ENCODE data around the gene HNRNPDL. TPM values are rescaled to one million over a fixed set of nuclear protein-coding genes. Genes with fewer than 3 reads are reported as not detected.

Gene HNRNPDL
- total and polyA plus RNA-seq, 2 of the 13 experiments (the other 11 are each of a cell fraction or from before 2014, with no cell fraction given) = 167 to 414 TPM

GRCh38 chr4:82403725-82404124 is 26.5 kb downstream of the HNRNPDL start (continued):
- no peak for TF ChIP-seq GATAD2A (CRISPR knock-in tag; IDR thresholded peaks at IDR 0.05)
- TF ChIP-seq, protein P1, sequence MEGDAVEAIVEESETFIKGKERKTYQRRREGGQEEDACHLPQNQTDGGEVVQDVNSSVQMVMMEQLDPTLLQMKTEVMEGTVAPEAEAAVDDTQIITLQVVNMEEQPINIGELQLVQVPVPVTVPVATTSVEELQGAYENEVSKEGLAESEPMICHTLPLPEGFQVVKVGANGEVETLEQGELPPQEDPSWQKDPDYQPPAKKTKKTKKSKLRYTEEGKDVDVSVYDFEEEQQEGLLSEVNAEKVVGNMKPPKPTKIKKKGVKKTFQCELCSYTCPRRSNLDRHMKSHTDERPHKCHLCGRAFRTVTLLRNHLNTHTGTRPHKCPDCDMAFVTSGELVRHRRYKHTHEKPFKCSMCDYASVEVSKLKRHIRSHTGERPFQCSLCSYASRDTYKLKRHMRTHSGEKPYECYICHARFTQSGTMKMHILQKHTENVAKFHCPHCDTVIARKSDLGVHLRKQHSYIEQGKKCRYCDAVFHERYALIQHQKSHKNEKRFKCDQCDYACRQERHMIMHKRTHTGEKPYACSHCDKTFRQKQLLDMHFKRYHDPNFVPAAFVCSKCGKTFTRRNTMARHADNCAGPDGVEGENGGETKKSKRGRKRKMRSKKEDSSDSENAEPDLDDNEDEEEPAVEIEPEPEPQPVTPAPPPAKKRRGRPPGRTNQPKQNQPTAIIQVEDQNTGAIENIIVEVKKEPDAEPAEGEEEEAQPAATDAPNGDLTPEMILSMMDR (CRISPR knock-in tag; IDR thresholded peaks at IDR 0.05) = no peak
- no peak for TF ChIP-seq NFATC3 (CRISPR knock-in tag; IDR thresholded peaks at IDR 0.05)

- no peak overlapping the region for H3K9ac ChIP-seq (ENCODE audit: insufficient read depth, low read depth, low read length)
- no peaks in the 10 kb centered on the region for H3K79me2 ChIP-seq (ENCODE audit: insufficient read depth, low read length)
- 0 out of 5 replicates have a peak, but pooled peaks cover 0 to 3% of the 10 kb centered on the region in 2 experiments for H3K27me3 ChIP-seq (ENCODE audit: control insufficient read depth in 1 of 2, insufficient read depth in 2 of 2, low read length in 2 of 2)
- no peaks in the 10 kb centered on the region for H4K20me1 ChIP-seq (ENCODE audit: insufficient read depth, low read length)
- in situ Hi-C loops (cut with HindIII; ENCODE audit: extremely low pct_ligation_motif_present, low pct_unique_long_range_greater_than_20kb) = no loop called here
- ChIA-PET POLR2A (no interaction called here), CTCF (ENCODE audit: low intra/inter-chr PET ratio, low total read pairs) (no interaction called here)
- H3K4me1 ChIP-seq (ENCODE audit: insufficient read depth, low read length) = no peaks in the 10 kb centered on the region
- DNase-seq (ENCODE audit: low spot score) (no peak), FAIRE-seq (no peak), ATAC-seq (no peak; the same call in 2 of the 3 replicates)
- H3K4me2 ChIP-seq (ENCODE audit: low read depth, low read length) = no peak overlapping the region
- no peaks in the 10 kb centered on the region for H3K9me3 ChIP-seq (ENCODE audit: low read length)
- BruUV-seq (replicated peaks) = no TSS peak
- H3K27ac ChIP-seq (ENCODE audit: extremely low read length, insufficient read depth, low read length) = no peak overlapping the region
- H2AFZ ChIP-seq (ENCODE audit: low read length) = no peak overlapping the region
- no peak overlapping the region for H3K4me3 ChIP-seq (replicated peaks in 1 of 3; ENCODE audit: insufficient read depth in 1 of 3, low read depth in 2 of 3, low read length in 3 of 3)
- WGBS (ENCODE audit: low lambda C conversion rate) = 70% methylated on average over 17 of the region's 17 CpGs
- intact Hi-C loops (cut with micrococcal nuclease; ENCODE audit: unreplicated experiment) = no loop called here
- TF ChIP-seq ZNF773 (CRISPR knock-in tag; IDR thresholded peaks at IDR 0.05; ENCODE audit: borderline replicate concordance) = no peak
- no peaks in the 10 kb centered on the region for H3K36me3 ChIP-seq (replicated peaks in 1 of 2; ENCODE audit: control insufficient read depth in 1 of 2, insufficient read depth in 2 of 2, low read length in 2 of 2)
Measured at GRCh38 chr4:82402196-82402775, 28.0 kb downstream of the HNRNPDL start.

- in situ Hi-C loops (cut with HindIII; ENCODE audit: extremely low pct_ligation_motif_present, low pct_unique_long_range_greater_than_20kb) (no loop called here), intact Hi-C loops (cut with micrococcal nuclease; ENCODE audit: unreplicated experiment) (no loop called here)
- Histone ChIP-seq H3K36me3 (replicated peaks in 1 of 2; ENCODE audit: control insufficient read depth in 1 of 2, insufficient read depth in 2 of 2, low read length in 2 of 2) (no peaks in the 10 kb centered on the region), H3K79me2 (ENCODE audit: insufficient read depth, low read length) (no peaks in the 10 kb centered on the region), H3K9ac (ENCODE audit: insufficient read depth, low read depth, low read length) (no peak overlapping the region), H3K4me1 (ENCODE audit: insufficient read depth, low read length) (no peaks in the 10 kb centered on the region), H3K9me3 (ENCODE audit: low read length) (no peaks in the 10 kb centered on the region), H3K27me3 (ENCODE audit: control insufficient read depth in 1 of 2, insufficient read depth in 2 of 2, low read length in 2 of 2) (0 out of 5 replicates have a peak, but pooled peaks cover 0 to 3% of the 10 kb centered on the region in 2 experiments), H3K27ac (ENCODE audit: extremely low read length, insufficient read depth, low read length) (no peak overlapping the region), H3K4me3 (replicated peaks in 1 of 3; ENCODE audit: insufficient read depth in 1 of 3, low read depth in 2 of 3, low read length in 3 of 3) (no peak overlapping the region), H2AFZ (ENCODE audit: low read length) (no peak overlapping the region), H3K4me2 (ENCODE audit: low read depth, low read length) (no peak overlapping the region), H4K20me1 (ENCODE audit: insufficient read depth, low read length) (no peaks in the 10 kb centered on the region)
- BruUV-seq (replicated peaks) = no TSS peak
- 59% methylated on average over 7 of the region's 7 CpGs for WGBS (ENCODE audit: low lambda C conversion rate)
- no peak for FAIRE-seq
- ChIA-PET CTCF (ENCODE audit: low intra/inter-chr PET ratio, low total read pairs) (no interaction called here), POLR2A (no interaction called here)
- ATAC-seq = no peak; the same call in 2 of the 3 replicates
- DNase-seq (ENCODE audit: low spot score) = no peak
- no peak for TF ChIP-seq LBX2 (CRISPR knock-in tag; IDR thresholded peaks at IDR 0.05; ENCODE audit: borderline replicate concordance)
- no peak for TF ChIP-seq KLF12 (CRISPR knock-in tag; IDR thresholded peaks at IDR 0.05; ENCODE audit: borderline replicate concordance)
- TF ChIP-seq, protein P2, sequence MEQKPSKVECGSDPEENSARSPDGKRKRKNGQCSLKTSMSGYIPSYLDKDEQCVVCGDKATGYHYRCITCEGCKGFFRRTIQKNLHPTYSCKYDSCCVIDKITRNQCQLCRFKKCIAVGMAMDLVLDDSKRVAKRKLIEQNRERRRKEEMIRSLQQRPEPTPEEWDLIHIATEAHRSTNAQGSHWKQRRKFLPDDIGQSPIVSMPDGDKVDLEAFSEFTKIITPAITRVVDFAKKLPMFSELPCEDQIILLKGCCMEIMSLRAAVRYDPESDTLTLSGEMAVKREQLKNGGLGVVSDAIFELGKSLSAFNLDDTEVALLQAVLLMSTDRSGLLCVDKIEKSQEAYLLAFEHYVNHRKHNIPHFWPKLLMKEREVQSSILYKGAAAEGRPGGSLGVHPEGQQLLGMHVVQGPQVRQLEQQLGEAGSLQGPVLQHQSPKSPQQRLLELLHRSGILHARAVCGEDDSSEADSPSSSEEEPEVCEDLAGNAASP (CRISPR knock-in tag; IDR thresholded peaks at IDR 0.05; ENCODE audit: borderline replicate concordance) = no peak
- TF ChIP-seq SMAD1 (CRISPR knock-in tag; IDR thresholded peaks at IDR 0.05; ENCODE audit: borderline replicate concordance, low read depth) = no peak
- no peak for TF ChIP-seq FOXA3 (CRISPR knock-in tag; IDR thresholded peaks at IDR 0.05)
- TF ChIP-seq, protein P3, sequence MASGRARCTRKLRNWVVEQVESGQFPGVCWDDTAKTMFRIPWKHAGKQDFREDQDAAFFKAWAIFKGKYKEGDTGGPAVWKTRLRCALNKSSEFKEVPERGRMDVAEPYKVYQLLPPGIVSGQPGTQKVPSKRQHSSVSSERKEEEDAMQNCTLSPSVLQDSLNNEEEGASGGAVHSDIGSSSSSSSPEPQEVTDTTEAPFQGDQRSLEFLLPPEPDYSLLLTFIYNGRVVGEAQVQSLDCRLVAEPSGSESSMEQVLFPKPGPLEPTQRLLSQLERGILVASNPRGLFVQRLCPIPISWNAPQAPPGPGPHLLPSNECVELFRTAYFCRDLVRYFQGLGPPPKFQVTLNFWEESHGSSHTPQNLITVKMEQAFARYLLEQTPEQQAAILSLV (CRISPR knock-in tag; IDR thresholded peaks at IDR 0.05; ENCODE audit: borderline replicate concordance) = no peak
- TF ChIP-seq ZNF496 (CRISPR knock-in tag; IDR thresholded peaks at IDR 0.05; ENCODE audit: insufficient replicate concordance) = no peak
Measured at GRCh38 chr4:82401600-82401999, 28.7 kb downstream of the HNRNPDL start.
